Skeletal muscle tissue (tissue), 4 donors: ENCODE results near the gene SLC26A2. TPM values are rescaled to one million over a fixed set of nuclear protein-coding genes. Genes with fewer than 3 reads are reported as not detected.
A peak's percentile ranks its signal among the peaks of the same experiment; 100 is the strongest.

ENCODE experiments used
- H3K27ac ChIP-seq: one replicate; pipeline ENCODE4 v1.7.0; 2013; ENCODE audit warnings: mild to moderate bottlenecking, low read depth, low read length, inconsistent platforms
- H3K27me3 ChIP-seq, 3 donors: one replicate each; pipeline ENCODE4 v1.7.0; 2013; ENCODE audit warnings: low read length in 3 of 3; ENCODE audit not compliant: control insufficient read depth in 3 of 3, insufficient read depth in 3 of 3
- H3K36me3 ChIP-seq, 3 donors: one replicate each; pipeline ENCODE4 v1.7.0; 2013; ENCODE audit warnings: low read length in 3 of 3; ENCODE audit not compliant: control insufficient read depth in 3 of 3, insufficient read depth in 3 of 3
- H3K4me1 ChIP-seq, 3 donors: one replicate each; pipeline ENCODE4 v1.7.0; 2013; ENCODE audit warnings: low read length in 3 of 3, mild to moderate bottlenecking in 3 of 3; ENCODE audit not compliant: control insufficient read depth in 3 of 3, insufficient read depth in 3 of 3
- H3K4me3 ChIP-seq, 3 donors: one replicate each; pipeline ENCODE4 v1.7.0; 2013; ENCODE audit warnings: low read length in 3 of 3
- H3K9ac ChIP-seq, 3 donors: one replicate each; pipeline ENCODE4 v1.7.0; 2013; ENCODE audit warnings: low read length in 3 of 3, mild to moderate bottlenecking in 3 of 3, moderate library complexity in 2 of 3, low read depth in 1 of 3
- H3K9me3 ChIP-seq, 3 donors: one replicate each; pipeline ENCODE4 v1.7.0; 2013; ENCODE audit warnings: low read length in 3 of 3; ENCODE audit not compliant: control insufficient read depth in 3 of 3
- total RNA-seq: library from RNA; depleted of rRNA; stranded (reverse); fragments of >200 nt; gene quantifications from one replicate; pipeline ENCODE4 v1.2.3, GENCODE V29; 2014
- donor health status: Osteomylitis.

The SLC26A2 gene
- total RNA-seq, 1 donor from 2014 or later: 14.6 TPM

DNA sequence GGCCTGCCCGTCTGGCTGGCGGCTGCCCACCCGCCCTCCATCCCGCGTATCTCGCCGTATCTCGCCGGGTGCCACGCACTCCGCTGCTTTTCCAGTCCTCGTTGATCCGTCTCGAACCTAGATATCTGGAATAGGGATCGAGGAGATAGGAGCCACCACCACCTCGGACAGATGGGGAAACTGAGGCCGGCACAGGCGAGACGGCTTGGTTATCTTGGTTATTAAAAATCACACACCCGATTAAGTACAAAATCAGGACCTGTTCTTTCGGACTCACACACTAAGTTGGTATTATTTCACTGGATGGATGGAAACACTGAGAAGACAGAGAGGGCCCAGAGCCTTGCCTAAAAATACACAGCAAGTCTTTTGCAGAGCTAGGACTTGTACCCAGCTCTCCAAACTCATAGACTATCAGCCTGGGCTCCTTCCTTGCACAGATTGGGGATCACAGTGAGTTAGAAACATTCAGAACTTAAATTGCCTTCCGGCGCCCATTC is 678 bp downstream of the SLC26A2 start:
- H3K4me3 ChIP-seq: peak overlapping the region; percentile 75 to 83 (median 76)
- H3K4me1 ChIP-seq: peaks cover 12 to 13% (median 13%) of the 10 kb centered on the region in 3 donors
- peak overlapping the region; percentile 70 to 84 (median 79) for H3K9ac ChIP-seq
- H3K27me3 ChIP-seq: no peaks in the 10 kb centered on the region
- H3K27ac ChIP-seq: peak overlapping the region; percentile 88
- no peaks in the 10 kb centered on the region for H3K36me3 ChIP-seq
- no peaks in the 10 kb centered on the region for H3K9me3 ChIP-seq

DNA sequence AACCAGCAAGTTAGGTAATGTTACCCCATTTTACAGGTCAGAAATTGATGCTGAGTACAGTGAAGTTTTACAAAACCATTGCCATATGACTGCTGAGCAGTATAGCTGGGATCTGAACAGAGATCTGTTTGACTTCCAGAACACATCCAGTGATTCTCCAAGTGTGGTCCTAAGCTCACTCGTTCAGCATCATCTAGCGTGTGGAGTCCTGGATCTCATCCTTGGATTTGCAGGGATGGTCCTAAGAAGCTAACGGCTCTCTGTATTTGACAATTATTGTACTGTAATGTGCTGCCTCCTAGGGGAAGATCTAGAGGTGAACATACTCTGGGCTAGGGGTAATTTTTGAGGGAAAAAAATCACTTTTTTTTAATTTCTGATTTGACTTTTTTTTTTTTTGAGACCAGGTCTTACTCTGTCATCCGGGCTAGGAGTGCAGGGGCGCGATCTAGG is 1.4 kb downstream of the SLC26A2 start:
- no peaks in the 10 kb centered on the region for H3K27me3 ChIP-seq
- H3K4me1 ChIP-seq: peaks cover 12 to 13% (median 13%) of the 10 kb centered on the region in 3 donors
- no peak overlapping the region for H3K9ac ChIP-seq
- H3K9me3 ChIP-seq: no peaks in the 10 kb centered on the region
- H3K4me3 ChIP-seq: no peak overlapping the region
- H3K27ac ChIP-seq: no peak overlapping the region
- no peaks in the 10 kb centered on the region for H3K36me3 ChIP-seq

DNA sequence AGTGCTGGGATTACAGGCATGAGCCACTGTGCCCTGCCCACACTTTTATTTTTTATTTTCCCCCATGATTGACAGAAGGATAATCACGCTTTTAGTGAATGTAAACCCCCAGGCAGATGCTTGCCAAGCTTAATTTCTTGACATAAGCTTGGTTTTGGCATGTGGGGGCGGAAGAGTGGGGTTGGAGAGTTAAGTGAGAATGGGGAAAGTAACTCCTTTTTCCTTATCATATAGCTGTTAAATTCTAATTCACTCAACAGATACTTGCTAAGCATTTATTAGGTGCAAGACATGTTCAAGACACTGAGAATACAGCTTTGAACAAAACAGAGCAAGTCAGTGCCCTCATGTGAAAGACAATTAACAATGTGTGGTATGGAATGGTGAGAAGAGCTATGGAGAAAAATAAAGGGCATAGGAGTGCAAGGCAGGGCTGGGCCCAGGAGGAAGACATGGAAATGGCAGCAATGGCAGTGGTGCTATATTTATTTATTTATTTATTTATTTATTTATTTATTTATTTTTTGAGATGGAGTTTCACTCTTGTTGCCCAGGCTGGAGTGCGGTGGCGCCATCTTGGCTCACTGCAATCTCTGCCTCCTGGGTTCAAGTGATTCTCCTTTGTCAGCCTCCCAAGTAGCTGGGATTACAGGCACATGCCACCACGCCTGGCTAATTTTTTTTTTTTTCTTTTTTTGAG is 2.2 kb downstream of the SLC26A2 start:
- Histone ChIP-seq H3K27me3 (no peaks in the 10 kb centered on the region), H3K9ac (no peak overlapping the region), H3K4me1 (peaks cover 12 to 13% (median 13%) of the 10 kb centered on the region in 3 donors), H3K27ac (no peak overlapping the region), H3K4me3 (no peak overlapping the region), H3K36me3 (no peaks in the 10 kb centered on the region), H3K9me3 (no peaks in the 10 kb centered on the region)

DNA sequence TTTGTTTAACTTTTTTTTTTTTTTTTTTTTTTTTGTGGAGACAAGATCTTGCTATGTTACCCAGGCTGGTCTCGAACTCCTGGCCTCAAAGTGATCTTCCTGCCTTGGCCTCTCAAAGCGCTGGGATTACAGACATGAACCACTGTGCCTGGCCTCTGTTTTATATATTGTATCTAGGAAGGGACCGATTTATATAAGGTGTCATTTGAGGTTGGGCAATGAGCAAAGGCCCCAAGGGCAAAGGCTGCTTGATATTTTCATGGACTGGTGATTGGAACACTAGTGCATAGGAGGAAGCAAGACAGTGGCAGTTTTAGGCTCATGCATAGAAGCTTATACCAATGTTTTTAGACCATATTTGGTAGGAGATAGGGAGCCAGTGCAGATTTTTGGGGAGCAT is 3.2 kb downstream of the SLC26A2 start:
- no peaks in the 10 kb centered on the region for H3K36me3 ChIP-seq
- H3K9me3 ChIP-seq: no peaks in the 10 kb centered on the region
- no peak overlapping the region for H3K9ac ChIP-seq
- H3K27me3 ChIP-seq: no peaks in the 10 kb centered on the region
- H3K4me3 ChIP-seq: no peak overlapping the region
- peaks cover 12 to 13% (median 13%) of the 10 kb centered on the region in 3 donors for H3K4me1 ChIP-seq
- no peak overlapping the region for H3K27ac ChIP-seq

GRCh38 chr5:149966946-149967345 is 6.4 kb downstream of the SLC26A2 start:
- H3K27ac ChIP-seq: no peak overlapping the region
- no peaks in the 10 kb centered on the region for H3K9me3 ChIP-seq
- H3K4me1 ChIP-seq: no peaks in the 10 kb centered on the region
- no peaks in the 10 kb centered on the region for H3K27me3 ChIP-seq
- no peak overlapping the region for H3K4me3 ChIP-seq
- H3K36me3 ChIP-seq: no peaks in the 10 kb centered on the region
- H3K9ac ChIP-seq: no peak overlapping the region

DNA sequence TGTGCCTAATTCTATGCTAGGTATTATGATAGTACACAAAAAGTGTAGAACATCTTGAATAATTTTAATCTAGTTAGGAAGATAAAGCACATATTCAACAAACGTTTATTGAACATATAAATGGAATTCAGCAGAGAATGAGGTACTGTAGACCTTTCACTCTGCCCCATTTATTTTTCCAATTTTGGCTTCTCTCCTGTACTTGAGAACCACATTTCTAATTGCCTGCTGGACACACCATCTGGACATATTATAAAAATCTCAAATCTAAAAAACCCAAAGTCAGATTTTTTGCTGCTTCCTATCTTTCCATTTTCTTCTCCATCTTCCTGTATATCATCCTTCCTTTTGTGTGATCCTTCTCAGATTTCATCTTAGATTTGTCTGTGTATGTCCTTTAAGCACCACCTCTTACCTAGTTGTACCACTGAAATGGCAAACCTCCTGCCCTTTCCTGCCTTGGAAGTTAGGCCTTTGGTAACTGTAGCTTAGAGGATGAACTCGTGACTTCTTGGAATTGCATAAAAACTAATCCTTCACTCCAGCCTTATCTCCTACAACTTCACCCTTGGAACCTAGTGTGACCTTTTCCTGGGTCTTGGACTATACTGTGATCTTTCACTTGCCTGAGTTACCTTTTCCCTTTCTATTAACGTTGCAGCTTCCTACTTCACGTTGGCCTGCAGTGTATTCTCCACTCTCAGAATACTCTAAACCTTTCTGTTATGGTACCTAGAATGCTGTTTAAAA is 8.8 kb downstream of the SLC26A2 start:
- H3K36me3 ChIP-seq: no peaks in the 10 kb centered on the region
- no peaks in the 10 kb centered on the region for H3K27me3 ChIP-seq
- H3K27ac ChIP-seq: no peak overlapping the region
- H3K9ac ChIP-seq: no peak overlapping the region
- no peaks in the 10 kb centered on the region for H3K9me3 ChIP-seq
- no peaks in the 10 kb centered on the region for H3K4me1 ChIP-seq
- no peak overlapping the region for H3K4me3 ChIP-seq

DNA sequence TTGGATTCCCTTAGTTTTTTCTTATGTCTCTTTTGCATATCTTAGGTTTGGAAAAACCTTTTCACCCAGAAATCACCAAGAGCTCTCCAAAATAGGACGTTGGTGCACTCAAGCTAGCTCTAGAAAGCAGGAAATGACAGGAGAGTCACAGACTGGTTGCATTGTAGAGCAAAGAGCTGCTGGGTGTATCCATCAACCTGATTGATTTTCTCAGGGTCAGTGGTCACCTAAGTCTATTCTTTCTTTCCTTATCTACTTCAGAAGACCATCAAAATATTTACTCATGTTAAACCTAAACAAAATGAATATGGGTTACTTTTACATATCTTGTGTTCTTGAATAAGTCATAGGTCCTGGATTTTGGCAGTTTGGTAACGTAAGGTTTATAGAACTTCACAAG is 14.9 kb downstream of the SLC26A2 start:
- H3K36me3 ChIP-seq: peaks cover 0 to 13% (median 10%) of the 10 kb centered on the region in 3 donors
- no peaks in the 10 kb centered on the region for H3K4me1 ChIP-seq
- H3K9ac ChIP-seq: no peak overlapping the region
- no peak overlapping the region for H3K4me3 ChIP-seq
- H3K27ac ChIP-seq: no peak overlapping the region
- H3K9me3 ChIP-seq: no peaks in the 10 kb centered on the region
- H3K27me3 ChIP-seq: no peaks in the 10 kb centered on the region

DNA sequence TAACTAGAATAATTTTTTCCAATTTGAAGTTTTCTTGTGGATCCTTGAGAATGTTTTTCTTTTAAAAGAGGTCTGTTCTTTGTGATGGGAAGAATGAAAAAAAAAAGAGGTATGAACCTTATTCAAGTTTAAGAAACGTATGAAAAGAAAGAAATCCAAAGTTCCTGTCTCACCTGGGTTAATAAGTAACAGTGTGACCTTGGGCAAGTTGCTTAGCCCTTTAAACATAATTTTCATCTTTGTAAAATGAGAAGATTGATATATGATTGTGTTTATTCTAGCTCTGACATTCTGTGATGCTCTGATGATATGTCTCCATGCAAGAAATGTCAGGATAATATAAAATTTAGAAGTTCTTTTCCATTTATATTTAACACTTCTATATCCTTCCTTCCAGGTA is 19.3 kb downstream of the SLC26A2 start:
- H3K27me3 ChIP-seq: no peaks in the 10 kb centered on the region
- H3K9me3 ChIP-seq: no peaks in the 10 kb centered on the region
- H3K4me3 ChIP-seq: no peak overlapping the region
- no peak overlapping the region for H3K27ac ChIP-seq
- no peaks in the 10 kb centered on the region for H3K4me1 ChIP-seq
- peaks cover 6 to 19% (median 13%) of the 10 kb centered on the region in 3 donors for H3K36me3 ChIP-seq
- H3K9ac ChIP-seq: no peak overlapping the region

DNA sequence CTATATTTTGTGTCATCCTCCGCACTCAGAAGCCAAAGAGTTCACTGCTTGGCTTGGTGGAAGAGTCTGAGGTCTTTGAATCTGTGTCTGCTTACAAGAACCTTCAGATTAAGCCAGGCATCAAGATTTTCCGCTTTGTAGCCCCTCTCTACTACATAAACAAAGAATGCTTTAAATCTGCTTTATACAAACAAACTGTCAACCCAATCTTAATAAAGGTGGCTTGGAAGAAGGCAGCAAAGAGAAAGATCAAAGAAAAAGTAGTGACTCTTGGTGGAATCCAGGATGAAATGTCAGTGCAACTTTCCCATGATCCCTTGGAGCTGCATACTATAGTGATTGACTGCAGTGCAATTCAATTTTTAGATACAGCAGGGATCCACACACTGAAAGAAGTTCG is 20.6 kb downstream of the SLC26A2 start:
- Histone ChIP-seq H3K27ac (no peak overlapping the region), H3K4me3 (no peak overlapping the region), H3K36me3 (peaks cover 6 to 19% (median 13%) of the 10 kb centered on the region in 3 donors), H3K9me3 (no peaks in the 10 kb centered on the region), H3K27me3 (no peaks in the 10 kb centered on the region), H3K9ac (no peak overlapping the region), H3K4me1 (no peaks in the 10 kb centered on the region)

- Histone ChIP-seq H3K27ac (no peak overlapping the region), H3K4me1 (no peaks in the 10 kb centered on the region), H3K27me3 (no peaks in the 10 kb centered on the region), H3K4me3 (no peak overlapping the region), H3K9me3 (no peaks in the 10 kb centered on the region), H3K9ac (no peak overlapping the region), H3K36me3 (peaks cover 6 to 19% (median 13%) of the 10 kb centered on the region in 3 donors)
Measured at GRCh38 chr5:149982505-149982904, 21.9 kb downstream of the SLC26A2 start.
